Gastrocnemius medialis (tissue), 4 donors: ENCODE measurements around the gene TSPAN14. TPM values are rescaled to one million over a fixed set of nuclear protein-coding genes. Genes with fewer than 3 reads are reported as not detected.

Experiments used
- ATAC-seq, 2 donors: fragments of 150-250 bp; one replicate each; pipeline ENCODE4 v1.9.1; 2016
- DNase-seq, 2 donors: peaks; one replicate each; pipeline ENCODE4 v3.0.0-alpha.2; 2019
- H3K27ac ChIP-seq, 4 donors: fragments of 200-600 bp; sonication (generic); 1 replicate in 1 of 4; 2 replicates in 3 of 4; pipeline ENCODE4 v1.5.1; 2016 to 2018; ENCODE audit warnings: mild to moderate bottlenecking in 2 of 4, moderate library complexity in 1 of 4
- H3K27me3 ChIP-seq, 3 donors: fragments of 200-600 bp; sonication (generic) in 2 of 3; 1 replicate in 1 of 3; 2 replicates in 2 of 3; pipeline versions ENCODE4 v1.5.1 to v1.6.0; 2016 to 2019; ENCODE audit warnings: mild to moderate bottlenecking in 1 of 3, moderate library complexity in 1 of 3
- H3K36me3 ChIP-seq, 2 donors: fragments of 200-600 bp; sonication (generic) in 1 of 2; one replicate each; pipeline ENCODE4 v1.5.1; 2017 to 2018
- H3K4me1 ChIP-seq, 2 donors: fragments of 200-600 bp; sonication (generic) in 1 of 2; one replicate each; pipeline ENCODE4 v1.5.1; 2016 to 2017; ENCODE audit warnings: mild to moderate bottlenecking in 2 of 2
- H3K4me3 ChIP-seq, 4 donors: fragments of 200-600 bp; sonication (generic) in 3 of 4; 1 replicate in 1 of 4; 2 replicates in 3 of 4; pipeline ENCODE4 v1.5.1; 2016 to 2019; ENCODE audit warnings: mild to moderate bottlenecking in 2 of 4
- H3K9me3 ChIP-seq, 3 donors: fragments of 200-600 bp; sonication (generic) in 2 of 3; 1 replicate in 1 of 3; 2 replicates in 2 of 3; pipeline ENCODE4 v1.5.1; 2016 to 2019
- CTCF ChIP-seq, 5 experiments: fragments of 450-650 bp in 3 of 5; fragments of 200-600 bp in 2 of 5; sonication (generic) in 2 of 5; IDR thresholded peaks in 4 of 5; conservative IDR thresholded peaks in 1 of 5; 1 replicate in 4 of 5; 2 replicates in 1 of 5; pipeline ENCODE4 v1.5.1; 2016 to 2019; ENCODE audit warnings: antibody characterized with exemption in 5 of 5, mild to moderate bottlenecking in 3 of 5, moderate library complexity in 3 of 5
- POLR2A ChIP-seq, 2 donors: fragments of 450-650 bp; IDR thresholded peaks; one replicate each; pipeline ENCODE4 v1.6.1; 2017; ENCODE audit warnings: antibody characterized with exemption in 2 of 2, mild to moderate bottlenecking in 2 of 2, moderate library complexity in 2 of 2
- in situ Hi-C, 4 donors: fragments of 200-750 bp; cut with MboI; loops; one replicate each; pipeline versions ENCODE4 v1.15.0 to v1.8.0; 2017; ENCODE audit warnings: low sequenced_read_pairs in 4 of 4
- intact Hi-C: fragments of 100-400 bp; cut with DNase I; formaldehyde crosslinking; loops from one replicate; pipeline ENCODE4 v1.15.1; 2023; ENCODE audit warnings: low total_unique reads
- total RNA-seq, 4 donors: library from RNA; depleted of rRNA; stranded (reverse); fragments of >200 nt; gene quantifications; one replicate each; pipeline versions ENCODE4 v1.1.0 to v1.2.3, GENCODE V29; 2016

TSPAN14 gene
- total RNA-seq, 4 donors from 2014 or later, result 22.6 to 29.3 (median 26.9) TPM

GRCh38 chr10:80429521-80429973 is 24.6 kb upstream of the TSPAN14 start:
- peaks cover 0 to 32% of the 10 kb centered on the region in 2 donors for H3K36me3 ChIP-seq
- no peak overlapping the region for H3K4me3 ChIP-seq
- DNase-seq (no peak), ATAC-seq (no peak)
- H3K4me1 ChIP-seq, result no peaks in the 10 kb centered on the region
- TF ChIP-seq CTCF (IDR thresholded peaks at IDR 0.05 in 4 of 5, conservative IDR thresholded peaks at IDR 0.05 in 1 of 5) (no peak), POLR2A (IDR thresholded peaks at IDR 0.05) (no peak)
- no peaks in the 10 kb centered on the region for H3K9me3 ChIP-seq
- intact Hi-C loops, result no loop called here
- in situ Hi-C loops, result no loop called here
- H3K27me3 ChIP-seq, result no peaks in the 10 kb centered on the region
- H3K27ac ChIP-seq, result no peak overlapping the region

GRCh38 chr10:80433134-80433533 is 21.0 kb upstream of the TSPAN14 start:
- in situ Hi-C loops, result no loop called here

GRCh38 chr10:80436446-80437098 is 17.5 kb upstream of the TSPAN14 start:
- H3K4me1 ChIP-seq, result no peaks in the 10 kb centered on the region
- intact Hi-C loops (no loop called here), in situ Hi-C loops (no loop called here)
- no peak for ATAC-seq
- no peak overlapping the region for H3K4me3 ChIP-seq
- no peak overlapping the region for H3K27ac ChIP-seq
- no peak for DNase-seq
- TF ChIP-seq CTCF (IDR thresholded peaks at IDR 0.05 in 4 of 5, conservative IDR thresholded peaks at IDR 0.05 in 1 of 5), result no peak
- TF ChIP-seq POLR2A (IDR thresholded peaks at IDR 0.05), result no peak
- H3K36me3 ChIP-seq, result no peaks in the 10 kb centered on the region
- no peaks in the 10 kb centered on the region for H3K27me3 ChIP-seq
- H3K9me3 ChIP-seq, result no peaks in the 10 kb centered on the region

More at GRCh38 chr10:80433134-80433533, 21.0 kb upstream of the TSPAN14 start:
- Histone ChIP-seq H3K9me3 (no peaks in the 10 kb centered on the region), H3K27ac (no peak overlapping the region), H3K4me1 (no peaks in the 10 kb centered on the region), H3K27me3 (no peaks in the 10 kb centered on the region), H3K36me3 (peaks cover 0 to 10% of the 10 kb centered on the region in 2 donors), H3K4me3 (no peak overlapping the region)
- TF ChIP-seq CTCF (IDR thresholded peaks at IDR 0.05 in 4 of 5, conservative IDR thresholded peaks at IDR 0.05 in 1 of 5), result no peak
- TF ChIP-seq POLR2A (IDR thresholded peaks at IDR 0.05), result no peak
- ATAC-seq (no peak), DNase-seq (no peak)
- intact Hi-C loops, result no loop called here

- DNase-seq, result no peak
- H3K36me3 ChIP-seq, result no peaks in the 10 kb centered on the region
- TF ChIP-seq CTCF (IDR thresholded peaks at IDR 0.05 in 4 of 5, conservative IDR thresholded peaks at IDR 0.05 in 1 of 5) (no peak), POLR2A (IDR thresholded peaks at IDR 0.05) (no peak)
- H3K9me3 ChIP-seq, result no peaks in the 10 kb centered on the region
- intact Hi-C loops (no loop called here), in situ Hi-C loops (no loop called here)
- no peak overlapping the region for H3K27ac ChIP-seq
- ATAC-seq, result no peak
- no peaks in the 10 kb centered on the region for H3K4me1 ChIP-seq
- H3K4me3 ChIP-seq, result no peak overlapping the region
- no peaks in the 10 kb centered on the region for H3K27me3 ChIP-seq
These were observed 16.9 kb upstream of the TSPAN14 start for GRCh38 chr10:80437227-80437626.
